Measurements from ENCODE around the gene CCDC138.
"Not testable (repeated sequence)": the region's sequence is repeated elsewhere in the genome, so short reads cannot be mapped to it uniquely, and the experiment has no call there.

- TF ChIP-seq POLR2A, CTCF, POLR2AphosphoS5 (IDR thresholded peaks at IDR 0.05): not testable (repeated sequence)
These were observed 28.6 kb upstream of the CCDC138 start for GRCh38 chr2:108757973-108758372.

All from transverse colon (tissue), 4 donors.